Thyroid gland (tissue), 4 donors: ENCODE results near the gene RAB6A. TPM values are rescaled to one million over a fixed set of nuclear protein-coding genes. Genes with fewer than 3 reads are reported as not detected.
"Not testable (repeated sequence)": the region's sequence is repeated elsewhere in the genome, so short reads cannot be mapped to it uniquely, and the experiment has no call there.

Experiments used
- DNase-seq, 2 donors: peaks; one replicate each; pipeline ENCODE4 v3.0.0-alpha.2; 2019
- H3K27ac ChIP-seq, 3 donors: fragments of 200-600 bp; sonication (generic); 1 replicate in 2 of 3; 2 replicates in 1 of 3; pipeline ENCODE4 v1.5.1; 2016 to 2019; ENCODE audit warnings: mild to moderate bottlenecking in 1 of 3, moderate library complexity in 1 of 3
- H3K27me3 ChIP-seq: fragments of 200-600 bp; sonication (generic); one replicate; pipeline ENCODE4 v1.5.1; 2019
- H3K36me3 ChIP-seq, 2 donors: fragments of 200-600 bp; sonication (generic); one replicate each; pipeline ENCODE4 v1.5.1; 2016 to 2019
- H3K4me1 ChIP-seq, 2 donors: fragments of 200-600 bp; sonication (generic); one replicate each; pipeline ENCODE4 v1.5.1; 2017 to 2019
- H3K4me3 ChIP-seq, 3 donors: fragments of 200-600 bp; sonication (generic); replicated peaks in 1 of 3; 1 replicate in 2 of 3; 2 replicates in 1 of 3; pipeline ENCODE4 v1.5.1; 2016; ENCODE audit warnings: mild to moderate bottlenecking in 1 of 3
- H3K9me3 ChIP-seq: fragments of 200-600 bp; sonication (generic); one replicate; pipeline ENCODE4 v1.5.1; 2017
- CTCF ChIP-seq, 6 experiments: fragments of 200-600 bp in 3 of 6; fragments of 450-650 bp in 3 of 6; sonication (generic) in 3 of 6; IDR thresholded peaks; one replicate each; pipeline ENCODE4 v1.5.1; 2016 to 2019; ENCODE audit warnings: antibody characterized with exemption in 6 of 6, mild to moderate bottlenecking in 2 of 6, inconsistent platforms in 1 of 6, moderate library complexity in 1 of 6
- POLR2A ChIP-seq, 2 donors: fragments of 450-650 bp; IDR thresholded peaks; one replicate each; pipeline ENCODE4 v1.6.1; 2017; ENCODE audit warnings: antibody characterized with exemption in 2 of 2, mild to moderate bottlenecking in 2 of 2, moderate library complexity in 1 of 2
- WGBS, 2 donors: methylation state at CpG; one replicate each; pipeline ENCODE4 v1.1.5; 2017; 5-methylcytosine and 5-hydroxymethylcytosine counted together
- intact Hi-C: fragments of 100-400 bp; cut with DNase I; formaldehyde crosslinking; loops from one replicate; pipeline ENCODE4 v1.15.1; 2023
- total RNA-seq, 4 donors: library from RNA; depleted of rRNA; stranded (reverse); fragments of >200 nt; gene quantifications; one replicate each; pipeline ENCODE4 v1.2.3, GENCODE V29; 2016

RAB6A gene
- total RNA-seq, 4 donors from 2014 or later, result 131 to 191 (median 178) TPM

GRCh38 chr11:73715541-73715940 is 45.3 kb downstream of the RAB6A start:
- Histone ChIP-seq H3K27ac (no peak overlapping the region), H3K36me3 (peaks cover 0 to 9% of the 10 kb centered on the region in 2 donors), H3K27me3 (no peaks in the 10 kb centered on the region), H3K4me1 (peaks cover 6 to 12% of the 10 kb centered on the region in 2 donors), H3K9me3 (no peaks in the 10 kb centered on the region), H3K4me3 (no peak overlapping the region)
- TF ChIP-seq POLR2A (IDR thresholded peaks at IDR 0.05) (no peak), CTCF (IDR thresholded peaks at IDR 0.05) (no peak)
- DNase-seq, result no peak
- intact Hi-C loops, result no loop called here
- 98% methylated on average over 2 of the region's 2 CpGs for WGBS, 2 donors

- Histone ChIP-seq H3K4me1 (no peaks in the 10 kb centered on the region), H3K36me3 (peaks cover 0 to 6% of the 10 kb centered on the region in 2 donors), H3K27ac (no peak overlapping the region), H3K27me3 (no peaks in the 10 kb centered on the region), H3K4me3 (no peak overlapping the region), H3K9me3 (no peaks in the 10 kb centered on the region)
- 97 to 100% methylated on average over 3 of the region's 3 CpGs for WGBS, 2 donors
- no peak for DNase-seq
- intact Hi-C loops, result no loop called here
- TF ChIP-seq POLR2A (IDR thresholded peaks at IDR 0.05) (no peak), CTCF (IDR thresholded peaks at IDR 0.05) (no peak)
These were observed 49.9 kb downstream of the RAB6A start for GRCh38 chr11:73710964-73711363.

- intact Hi-C loops, result no loop called here
- peaks cover 0 to 6% of the 10 kb centered on the region in 2 donors for H3K36me3 ChIP-seq
- WGBS, 2 donors, result 92 to 95% methylated on average over 1 of the region's 1 CpG
These were observed 55.8 kb downstream of the RAB6A start for GRCh38 chr11:73705053-73705452.

DNA sequence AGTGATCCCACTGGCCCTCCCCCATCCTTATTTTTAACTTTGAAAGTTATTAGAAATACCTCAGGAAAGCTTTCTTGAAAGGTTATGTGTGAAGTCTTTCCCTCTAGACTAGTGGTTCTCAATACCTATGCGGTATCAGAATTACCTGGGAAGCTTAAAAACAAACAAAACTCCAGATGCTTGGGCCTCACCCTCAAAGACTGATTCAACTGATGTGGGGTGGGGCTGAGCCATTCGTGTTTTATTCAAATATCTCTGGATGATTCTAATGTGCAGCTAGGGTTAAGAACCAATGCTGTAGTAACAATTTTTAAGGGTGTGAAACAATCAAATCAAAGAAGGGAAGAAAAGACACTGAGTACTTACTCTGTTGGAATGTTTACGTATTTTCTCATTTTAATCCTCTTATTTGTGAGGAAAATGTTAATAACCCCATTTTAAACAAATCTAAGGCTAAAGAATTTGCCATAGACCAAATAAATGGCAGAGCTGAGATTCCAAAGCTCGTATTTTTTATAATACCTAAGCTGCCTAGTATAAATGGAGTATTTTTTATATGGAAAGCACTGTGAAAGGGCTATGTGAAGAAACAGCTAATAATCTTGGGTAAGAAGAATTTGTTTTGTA is 66.9 kb downstream of the RAB6A start:
- Histone ChIP-seq H3K36me3 (no peaks in the 10 kb centered on the region), H3K9me3 (no peaks in the 10 kb centered on the region), H3K4me1 (no peaks in the 10 kb centered on the region), H3K27me3 (no peaks in the 10 kb centered on the region), H3K27ac (no peak overlapping the region), H3K4me3 (no peak overlapping the region)
- DNase-seq, result no peak
- 94 to 96% methylated on average over 4 of the region's 4 CpGs for WGBS, 2 donors
- no peak for TF ChIP-seq CTCF (IDR thresholded peaks at IDR 0.05)
- no peak for TF ChIP-seq POLR2A (IDR thresholded peaks at IDR 0.05)
- intact Hi-C loops, result no loop called here

More at GRCh38 chr11:73705053-73705452, 55.8 kb downstream of the RAB6A start:
- Histone ChIP-seq H3K27ac (no peak overlapping the region), H3K9me3 (no peaks in the 10 kb centered on the region), H3K4me3 (no peak overlapping the region), H3K4me1 (no peaks in the 10 kb centered on the region), H3K27me3 (no peaks in the 10 kb centered on the region)
- no peak for TF ChIP-seq POLR2A (IDR thresholded peaks at IDR 0.05)
- no peak for TF ChIP-seq CTCF (IDR thresholded peaks at IDR 0.05)
- DNase-seq, result no peak

DNA sequence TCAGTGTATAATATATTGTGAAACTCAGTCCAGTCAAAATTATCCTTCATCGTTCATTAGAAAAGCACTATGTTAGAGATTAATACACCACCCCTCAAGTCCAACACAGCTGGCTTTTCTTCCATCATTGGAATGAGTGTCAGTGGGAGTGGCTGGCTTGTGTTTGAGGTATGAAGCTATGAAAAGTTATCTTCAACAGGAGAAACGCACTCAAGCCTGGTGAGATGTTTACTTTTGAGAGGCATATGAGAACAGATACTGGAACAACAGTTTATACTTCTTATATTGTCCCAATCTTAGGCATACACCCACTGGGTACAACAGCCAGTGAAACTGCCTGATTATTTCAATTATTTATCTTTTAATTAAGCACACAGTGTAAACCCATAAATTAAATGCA is 80.2 kb downstream of the RAB6A start:
- TF ChIP-seq POLR2A (IDR thresholded peaks at IDR 0.05) (no peak), CTCF (IDR thresholded peaks at IDR 0.05) (no peak)
- H3K36me3 ChIP-seq, result peaks cover 11% of the 10 kb centered on the region in 2 donors
- H3K27ac ChIP-seq, result no peak overlapping the region
- no peaks in the 10 kb centered on the region for H3K27me3 ChIP-seq
- no peak overlapping the region for H3K4me3 ChIP-seq
- WGBS, 2 donors, result 68 to 74% methylated on average over 2 of the region's 2 CpGs
- intact Hi-C loops, result no loop called here
- no peaks in the 10 kb centered on the region for H3K9me3 ChIP-seq
- H3K4me1 ChIP-seq, result peaks cover 0 to 5% of the 10 kb centered on the region in 2 donors
- no peak for DNase-seq

- peaks cover 11% of the 10 kb centered on the region in 2 donors for H3K36me3 ChIP-seq
- H3K4me1 ChIP-seq, intact Hi-C loops, H3K9me3 ChIP-seq, DNase-seq, H3K4me3 ChIP-seq, H3K27ac ChIP-seq, H3K27me3 ChIP-seq: not testable (repeated sequence)
- WGBS, 2 donors, result 91% methylated on average over 5 of the region's 5 CpGs
These were observed 84.3 kb downstream of the RAB6A start for GRCh38 chr11:73676552-73676951.
